ENCODE measurements around the gene CAMTA2. TPM values are rescaled to one million over a fixed set of nuclear protein-coding genes. Genes with fewer than 3 reads are reported as not detected.

Gene CAMTA2
- total RNA-seq, 1 donor from 2014 or later: 34.1 TPM

DNA sequence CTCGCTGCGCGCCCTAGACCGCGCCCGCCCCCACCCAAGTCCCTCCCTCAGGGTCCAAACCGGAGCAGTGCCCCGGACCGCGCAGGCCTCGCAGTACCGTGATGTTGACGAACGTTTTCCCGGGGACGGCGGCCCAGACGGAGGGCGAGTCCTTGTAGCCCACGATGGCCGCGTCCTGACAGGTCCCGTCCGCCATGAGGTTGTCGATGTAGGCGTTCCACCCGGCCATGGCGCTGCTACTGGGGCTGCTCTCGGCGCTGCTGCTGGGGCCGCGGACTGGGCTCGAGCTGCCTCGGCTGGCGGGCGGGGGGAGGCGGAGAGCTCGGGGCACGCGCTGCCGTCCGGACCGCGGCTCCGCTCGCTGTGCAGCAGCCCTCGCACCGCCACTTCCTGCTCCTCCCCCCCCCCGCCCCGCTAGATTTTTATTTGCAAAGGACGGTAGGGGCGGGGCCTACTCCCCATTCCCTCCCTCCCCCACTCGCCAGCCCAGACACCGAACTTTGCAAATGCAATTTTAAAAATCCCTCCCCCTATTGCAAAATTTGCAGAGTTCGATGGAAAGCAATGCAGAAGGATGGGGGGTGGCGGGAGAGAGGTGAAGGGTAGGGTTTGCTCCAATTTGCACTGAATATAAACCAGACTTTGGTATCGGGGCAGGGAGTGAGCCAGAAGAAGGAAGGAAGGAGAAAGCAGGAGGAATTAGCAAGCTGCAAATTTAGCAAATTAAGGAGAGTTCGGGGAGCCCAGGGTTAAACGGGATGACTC lies 39.1 kb downstream of the CAMTA2 start, which contains the start of gene PFN1:
PFN1 (minus strand) TSS at position 365 of the 765 bp plus-strand sequence; CDS start at position 229, 136 bp downstream.
- peaks cover 34% of the 10 kb centered on the region for H3K4me1 Mint-ChIP-seq (ENCODE audit: low read depth)
- H3K36me3 Mint-ChIP-seq (ENCODE audit: insufficient read depth): peaks cover 7% of the 10 kb centered on the region
- H3K27me3 Mint-ChIP-seq: no peaks in the 10 kb centered on the region
- no peaks in the 10 kb centered on the region for H3K9me3 Mint-ChIP-seq (ENCODE audit: low read depth)
- DNase-seq (ENCODE audit: low spot score, unreplicated experiment): peak; percentile 51
- peak within 1 kb of the TSS; percentile 98 for H3K27ac Mint-ChIP-seq
- peak within 1 kb of the TSS; percentile 85 for H3K4me3 Mint-ChIP-seq (ENCODE audit: low read depth)
- TF ChIP-seq, protein P1, sequence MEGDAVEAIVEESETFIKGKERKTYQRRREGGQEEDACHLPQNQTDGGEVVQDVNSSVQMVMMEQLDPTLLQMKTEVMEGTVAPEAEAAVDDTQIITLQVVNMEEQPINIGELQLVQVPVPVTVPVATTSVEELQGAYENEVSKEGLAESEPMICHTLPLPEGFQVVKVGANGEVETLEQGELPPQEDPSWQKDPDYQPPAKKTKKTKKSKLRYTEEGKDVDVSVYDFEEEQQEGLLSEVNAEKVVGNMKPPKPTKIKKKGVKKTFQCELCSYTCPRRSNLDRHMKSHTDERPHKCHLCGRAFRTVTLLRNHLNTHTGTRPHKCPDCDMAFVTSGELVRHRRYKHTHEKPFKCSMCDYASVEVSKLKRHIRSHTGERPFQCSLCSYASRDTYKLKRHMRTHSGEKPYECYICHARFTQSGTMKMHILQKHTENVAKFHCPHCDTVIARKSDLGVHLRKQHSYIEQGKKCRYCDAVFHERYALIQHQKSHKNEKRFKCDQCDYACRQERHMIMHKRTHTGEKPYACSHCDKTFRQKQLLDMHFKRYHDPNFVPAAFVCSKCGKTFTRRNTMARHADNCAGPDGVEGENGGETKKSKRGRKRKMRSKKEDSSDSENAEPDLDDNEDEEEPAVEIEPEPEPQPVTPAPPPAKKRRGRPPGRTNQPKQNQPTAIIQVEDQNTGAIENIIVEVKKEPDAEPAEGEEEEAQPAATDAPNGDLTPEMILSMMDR (IDR thresholded peaks at IDR 0.05; ENCODE audit: unreplicated experiment): no peak

DNA sequence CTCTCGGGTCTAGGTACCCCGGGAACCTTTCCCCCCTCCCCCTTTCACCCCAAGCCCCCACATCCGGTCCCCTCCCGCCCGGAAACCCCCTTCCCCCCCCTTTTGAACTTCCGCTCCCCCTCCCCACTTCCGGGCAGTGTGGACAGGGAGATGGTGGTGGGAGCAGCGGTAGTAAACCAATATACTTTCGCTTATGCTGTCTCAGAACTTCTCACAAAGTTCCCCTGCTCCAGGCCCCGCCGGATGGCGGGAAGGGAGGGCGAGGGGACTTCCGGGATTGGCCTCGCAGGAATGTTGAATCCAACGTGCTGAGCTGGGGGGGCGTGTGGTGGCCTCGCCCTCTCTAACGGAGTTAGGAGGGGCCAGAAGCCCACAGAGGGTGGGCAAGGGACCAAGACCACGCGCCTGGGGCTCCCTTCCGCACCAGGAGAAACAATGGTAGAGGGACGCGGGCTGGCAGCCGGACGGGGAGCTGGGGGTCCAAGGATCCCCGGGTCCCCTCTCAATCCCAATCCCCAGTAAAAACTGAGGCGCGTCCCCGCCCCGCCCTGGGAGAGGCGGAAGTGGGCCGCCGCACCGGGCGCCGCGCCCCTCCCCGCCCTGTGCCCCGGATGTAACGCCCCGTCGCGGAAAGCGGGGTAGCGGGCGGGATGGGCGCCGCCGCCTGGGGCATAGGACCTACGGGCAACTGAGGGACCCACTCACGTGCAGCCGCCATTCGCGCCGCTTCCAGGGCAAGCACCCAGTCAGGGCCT lies 39.9 kb downstream of the CAMTA2 start:
- peak; percentile 36 for DNase-seq (ENCODE audit: low spot score, unreplicated experiment)
- Mint-ChIP-seq H3K27ac (peak overlapping the region; percentile 96), H3K27me3 (no peaks in the 10 kb centered on the region), H3K4me1 (ENCODE audit: low read depth) (peaks cover 34% of the 10 kb centered on the region), H3K4me3 (ENCODE audit: low read depth) (peak overlapping the region; percentile 85), H3K36me3 (ENCODE audit: insufficient read depth) (peaks cover 7% of the 10 kb centered on the region), H3K9me3 (ENCODE audit: low read depth) (no peaks in the 10 kb centered on the region)
- TF ChIP-seq, protein P1 (IDR thresholded peaks at IDR 0.05; ENCODE audit: unreplicated experiment): no peak

DNA sequence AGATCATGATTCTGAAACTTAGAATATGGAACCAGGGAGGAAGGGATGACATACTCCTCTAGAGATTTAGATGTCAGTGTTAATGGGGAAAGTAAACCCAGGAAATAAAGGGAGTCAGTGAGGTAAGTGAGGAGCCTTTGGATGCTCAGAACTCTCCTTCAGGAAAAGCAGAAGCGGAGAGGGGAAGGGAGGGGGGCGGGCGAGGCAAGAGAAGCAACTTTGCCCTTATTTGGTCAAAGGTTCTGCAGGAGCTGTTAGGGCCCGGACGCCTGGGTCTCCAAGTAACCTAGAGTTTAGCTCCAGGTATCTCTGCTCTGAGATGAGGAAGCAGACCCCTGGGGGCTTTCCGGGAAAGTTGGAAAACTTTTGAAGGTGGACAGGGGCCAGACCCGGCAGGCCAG lies 40.5 kb downstream of the CAMTA2 start:
- Mint-ChIP-seq H3K27me3 (no peaks in the 10 kb centered on the region), H3K9me3 (ENCODE audit: low read depth) (no peaks in the 10 kb centered on the region), H3K4me3 (ENCODE audit: low read depth) (peak overlapping the region; percentile 85), H3K27ac (peak overlapping the region; percentile 92), H3K4me1 (ENCODE audit: low read depth) (peaks cover 34% of the 10 kb centered on the region), H3K36me3 (ENCODE audit: insufficient read depth) (peaks cover 7% of the 10 kb centered on the region)
- no peak for DNase-seq (ENCODE audit: low spot score, unreplicated experiment)
- TF ChIP-seq, protein P1 (IDR thresholded peaks at IDR 0.05; ENCODE audit: unreplicated experiment): no peak

DNA sequence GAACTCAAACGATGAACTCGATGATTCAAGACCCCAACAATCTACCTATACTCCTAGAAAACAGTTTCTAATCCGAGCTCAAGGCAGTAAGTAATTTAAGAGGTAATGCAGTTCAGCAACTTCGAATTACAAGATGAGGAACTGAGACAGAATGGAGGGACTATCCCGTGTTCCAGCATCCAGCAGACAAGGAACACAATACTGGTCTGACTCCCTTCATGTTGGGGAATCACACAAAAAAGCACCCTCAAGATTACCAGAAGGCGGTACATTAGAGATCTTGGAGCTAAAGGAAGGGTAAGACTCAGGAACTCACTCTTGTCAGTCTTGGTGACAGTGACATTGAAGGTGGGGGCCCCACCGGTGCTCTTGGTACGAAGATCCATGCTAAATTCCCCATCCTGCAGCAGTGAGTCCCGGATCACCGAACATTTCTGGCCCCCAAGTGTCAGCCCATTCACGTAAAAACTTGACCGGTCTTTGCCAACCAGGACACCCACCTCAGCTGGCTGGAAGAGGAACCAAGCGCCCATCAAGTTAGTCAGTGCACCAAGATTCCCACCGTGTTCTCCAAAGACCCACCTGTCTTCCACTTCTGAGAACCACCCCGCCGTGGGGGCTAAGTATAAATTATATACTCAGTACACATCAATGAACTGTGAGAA lies 41.0 kb downstream of the CAMTA2 start:
- peaks cover 7% of the 10 kb centered on the region for H3K36me3 Mint-ChIP-seq (ENCODE audit: insufficient read depth)
- no peaks in the 10 kb centered on the region for H3K27me3 Mint-ChIP-seq
- H3K4me1 Mint-ChIP-seq (ENCODE audit: low read depth): peaks cover 33% of the 10 kb centered on the region
- peak overlapping the region; percentile 85 for H3K4me3 Mint-ChIP-seq (ENCODE audit: low read depth)
- peak overlapping the region; percentile 92 for H3K27ac Mint-ChIP-seq
- TF ChIP-seq, protein P1 (IDR thresholded peaks at IDR 0.05; ENCODE audit: unreplicated experiment): no peak
- no peak for DNase-seq (ENCODE audit: low spot score, unreplicated experiment)
- no peaks in the 10 kb centered on the region for H3K9me3 Mint-ChIP-seq (ENCODE audit: low read depth)

DNA sequence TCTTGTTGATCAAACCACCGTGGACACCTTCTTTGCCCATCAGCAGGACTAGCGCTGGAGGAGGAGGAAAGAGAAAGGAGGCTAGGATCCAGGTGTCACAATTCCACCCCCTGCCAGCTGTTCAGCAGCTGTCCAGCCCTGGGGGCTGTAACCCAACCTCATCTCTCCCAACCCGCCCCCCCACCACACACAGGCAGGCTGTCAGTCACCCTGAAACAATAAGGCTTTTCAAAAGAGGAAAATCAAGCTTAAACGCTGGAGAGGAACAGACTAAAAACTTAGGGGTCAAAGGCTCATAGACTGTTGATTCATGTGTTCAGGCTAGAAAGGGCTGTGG lies 41.6 kb downstream of the CAMTA2 start:
- peaks cover 33% of the 10 kb centered on the region for H3K4me1 Mint-ChIP-seq (ENCODE audit: low read depth)
- H3K36me3 Mint-ChIP-seq (ENCODE audit: insufficient read depth): peaks cover 8% of the 10 kb centered on the region
- TF ChIP-seq, protein P1 (IDR thresholded peaks at IDR 0.05; ENCODE audit: unreplicated experiment): no peak
- peak overlapping the region; percentile 92 for H3K27ac Mint-ChIP-seq
- H3K4me3 Mint-ChIP-seq (ENCODE audit: low read depth): peak overlapping the region; percentile 85
- H3K27me3 Mint-ChIP-seq: no peaks in the 10 kb centered on the region
- H3K9me3 Mint-ChIP-seq (ENCODE audit: low read depth): no peaks in the 10 kb centered on the region
- no peak for DNase-seq (ENCODE audit: low spot score, unreplicated experiment)
